Skin of body (tissue), 2 donors: ENCODE results near the gene SNX14. TPM values are rescaled to one million over a fixed set of nuclear protein-coding genes. Genes with fewer than 3 reads are reported as not detected.

Experiments used
- DNase-seq: peaks from one replicate; lab custom pipeline; 2025; lab: John Stamatoyannopoulos, UW
- total RNA-seq: library from RNA; depleted of rRNA; stranded (reverse); fragments of >200 nt; gene quantifications from one replicate; pipeline ENCODE4 v1.2.3, GENCODE V29; 2014

The SNX14 gene
- total RNA-seq, 1 donor from 2014 or later = 102 TPM

- DNase-seq = no peak
Observed at GRCh38 chr6:85465762-85466161, 127.9 kb downstream of the SNX14 start.

GRCh38 chr6:85464722-85465150 is 128.9 kb downstream of the SNX14 start:
- no peak for DNase-seq

- peak; percentile 47 for DNase-seq
Observed at GRCh38 chr6:85464260-85464644, 129.4 kb downstream of the SNX14 start.

- DNase-seq = no peak
Observed at GRCh38 chr6:85463621-85464259, 129.9 kb downstream of the SNX14 start.

GRCh38 chr6:85462673-85463072 is 131.0 kb downstream of the SNX14 start:
- DNase-seq = no peak

GRCh38 chr6:85461798-85462170 is 131.9 kb downstream of the SNX14 start:
- no peak for DNase-seq

GRCh38 chr6:85460921-85461797 is 132.5 kb downstream of the SNX14 start:
- DNase-seq = peak; percentile 43

GRCh38 chr6:85460154-85460920 is 133.3 kb downstream of the SNX14 start:
- DNase-seq = peak; percentile 45

GRCh38 chr6:85459224-85459901 is 134.3 kb downstream of the SNX14 start:
- DNase-seq = peak; percentile 90

GRCh38 chr6:85458782-85459181 is 134.9 kb downstream of the SNX14 start:
- peak; percentile 21 for DNase-seq

GRCh38 chr6:85458184-85458583 is 135.5 kb downstream of the SNX14 start:
- DNase-seq = no peak

- no peak for DNase-seq
Observed at GRCh38 chr6:85456782-85457181, 136.9 kb downstream of the SNX14 start.

Other genes starting within 250 kb of the SNX14 start
- 31.2 TPM for gene NT5E, start 143.8 kb downstream of the SNX14 start, total RNA-seq
- 71.9 TPM for gene SYNCRIP, start 49.0 kb upstream of the SNX14 start, total RNA-seq